ENCODE data around the gene TARS1. TPM values are rescaled to one million over a fixed set of nuclear protein-coding genes. Genes with fewer than 3 reads are reported as not detected.

The TARS1 gene
- total and polyA plus RNA-seq, 2 of the 8 experiments (the other 6 are each of a cell fraction or from before 2014, with no cell fraction given), result 94.4 to 445 TPM

DNA sequence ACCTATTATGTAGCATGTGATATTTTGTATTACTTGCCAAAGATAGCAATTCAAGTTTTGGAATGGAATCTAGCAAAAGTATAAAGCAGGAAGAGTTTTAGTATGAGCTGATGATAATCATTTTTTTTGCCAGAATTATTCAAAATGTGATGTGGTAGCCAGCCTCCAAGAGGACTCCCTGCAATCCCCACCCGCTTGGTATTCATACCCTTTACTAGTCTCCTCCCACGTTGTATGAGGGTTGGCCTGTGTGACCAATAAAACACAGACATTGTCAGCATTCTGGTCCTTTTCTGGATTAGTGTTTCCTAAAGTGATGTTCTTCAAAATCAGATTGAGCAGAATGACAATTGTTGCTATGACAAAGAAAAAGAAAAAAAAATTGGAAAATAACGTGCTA, 63.8 kb downstream of the TARS1 start:
- H3K56ac ChIP-seq (replicated peaks; ENCODE audit: insufficient read length, low read depth, low read length), result no peak overlapping the region
- H3K4me3 ChIP-seq (ENCODE audit: extremely low read depth in 1 of 4, insufficient read depth in 2 of 4, low read depth in 3 of 4, low read length in 4 of 4), result no peak overlapping the region
- H3K27ac ChIP-seq (ENCODE audit: low read depth, low read length), result no peak overlapping the region
- no peak overlapping the region for H3K18ac ChIP-seq (ENCODE audit: extremely low read depth, low read length)
- H3K23me2 ChIP-seq (ENCODE audit: low read depth, low read length), result no peaks in the 10 kb centered on the region
- H3K27me3 ChIP-seq (replicated peaks in 1 of 4; ENCODE audit: control insufficient read depth in 3 of 4, extremely low read depth in 1 of 4, insufficient read depth in 3 of 4, low read length in 3 of 4), result no peaks in the 10 kb centered on the region
- no peak overlapping the region for H2BK12ac ChIP-seq (ENCODE audit: low read depth, low read length)
- H3K4me1 ChIP-seq (replicated peaks in 1 of 4; ENCODE audit: control insufficient read depth in 3 of 4, insufficient read depth in 4 of 4, low read length in 3 of 4), result no peaks in the 10 kb centered on the region
- no peak overlapping the region for H2BK20ac ChIP-seq (ENCODE audit: low read length)
- no peak overlapping the region for H4K5ac ChIP-seq (ENCODE audit: insufficient read length, low read depth, low read length)
- H3K14ac ChIP-seq (ENCODE audit: insufficient read length), result no peak overlapping the region
- no peak overlapping the region for H3K4ac ChIP-seq (replicated peaks; ENCODE audit: insufficient read length, low read depth, low read length)
- no peaks in the 10 kb centered on the region for H3K79me2 ChIP-seq (ENCODE audit: control insufficient read depth in 1 of 2, insufficient read depth in 2 of 2, low read length in 2 of 2)
- no peak overlapping the region for H2BK15ac ChIP-seq (ENCODE audit: low read length)
- 78% methylated on average over 3 of the region's 3 CpGs; no CpG with 5 or more reads in 1 of the 2 experiments for WGBS, 2 experiments (ENCODE audit: extremely low coverage in 1 of 2, insufficient coverage in 1 of 2, insufficient read length in 1 of 2, insufficient replicate concordance in 2 of 2, low coverage in 1 of 2, low lambda C conversion rate in 2 of 2, missing lambda C conversion rate in 1 of 2)
- H2BK5ac ChIP-seq (ENCODE audit: low read depth, low read length), result no peak overlapping the region
- no peak overlapping the region for H3K9ac ChIP-seq (replicated peaks in 1 of 4; ENCODE audit: extremely low read depth in 1 of 4, low read depth in 3 of 4, low read length in 3 of 4)
- no peak overlapping the region for H3K23ac ChIP-seq (ENCODE audit: insufficient read length)
- ChIA-PET CTCF (ENCODE audit: partially characterized antibody) (interaction anchor here (2.2 kb wide), 1 partner anchor 16 kb away, joined by 6 read pairs; no protein-coding TSS in a partner anchor), POLR2A (ENCODE audit: partially characterized antibody) (no interaction called here)
- no peak overlapping the region for H2AK5ac ChIP-seq (ENCODE audit: low read depth, low read length)
- H4K91ac ChIP-seq (replicated peaks; ENCODE audit: insufficient read length, low read length), result no peak overlapping the region
- H3K36me3 ChIP-seq (ENCODE audit: control insufficient read depth in 2 of 4, insufficient read depth in 4 of 4, low read length in 3 of 4), result no peaks in the 10 kb centered on the region
- H3K79me1 ChIP-seq (ENCODE audit: low read depth, low read length), result no peaks in the 10 kb centered on the region
- no peak overlapping the region for H4K8ac ChIP-seq (ENCODE audit: extremely low read depth, insufficient read depth, low read length)
- TF ChIP-seq BRCA1 (IDR thresholded peaks at IDR 0.05; ENCODE audit: low read depth, low read length) (no peak), BCL11A (IDR thresholded peaks at IDR 0.05; ENCODE audit: low read depth in 2 of 2, low read length in 2 of 2) (no peak), TBP (IDR thresholded peaks at IDR 0.05; ENCODE audit: low read depth, low read length) (no peak), TAF1 (IDR thresholded peaks at IDR 0.05; ENCODE audit: low read depth, low read length) (no peak), TCF12 (IDR thresholded peaks at IDR 0.05; ENCODE audit: low read depth, low read length) (no peak), CTBP2 (IDR thresholded peaks at IDR 0.05; ENCODE audit: borderline replicate concordance, insufficient read depth, insufficient read length, low read length) (no peak)
- TF ChIP-seq, protein P1, sequence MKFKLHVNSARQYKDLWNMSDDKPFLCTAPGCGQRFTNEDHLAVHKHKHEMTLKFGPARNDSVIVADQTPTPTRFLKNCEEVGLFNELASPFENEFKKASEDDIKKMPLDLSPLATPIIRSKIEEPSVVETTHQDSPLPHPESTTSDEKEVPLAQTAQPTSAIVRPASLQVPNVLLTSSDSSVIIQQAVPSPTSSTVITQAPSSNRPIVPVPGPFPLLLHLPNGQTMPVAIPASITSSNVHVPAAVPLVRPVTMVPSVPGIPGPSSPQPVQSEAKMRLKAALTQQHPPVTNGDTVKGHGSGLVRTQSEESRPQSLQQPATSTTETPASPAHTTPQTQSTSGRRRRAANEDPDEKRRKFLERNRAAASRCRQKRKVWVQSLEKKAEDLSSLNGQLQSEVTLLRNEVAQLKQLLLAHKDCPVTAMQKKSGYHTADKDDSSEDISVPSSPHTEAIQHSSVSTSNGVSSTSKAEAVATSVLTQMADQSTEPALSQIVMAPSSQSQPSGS (IDR thresholded peaks at IDR 0.05; ENCODE audit: low read length), result no peak
- no peak overlapping the region for H2AFZ ChIP-seq (ENCODE audit: low read length)
- H2BK120ac ChIP-seq (replicated peaks; ENCODE audit: low read depth, low read length), result no peak overlapping the region
- no peak for DNase-seq (ENCODE audit: low read depth in 1 of 2, low spot score in 2 of 2)
- no peaks in the 10 kb centered on the region for H4K20me1 ChIP-seq (replicated peaks in 1 of 2; ENCODE audit: control insufficient read depth in 1 of 2, insufficient read depth in 2 of 2, low read length in 2 of 2)
- H3K4me2 ChIP-seq (ENCODE audit: insufficient read depth in 1 of 2, low read depth in 2 of 2, low read length in 2 of 2), result no peak overlapping the region
- no peak for FAIRE-seq
- no peaks in the 10 kb centered on the region for H3K9me3 ChIP-seq (ENCODE audit: insufficient read depth in 2 of 2, low read depth in 1 of 2, low read length in 1 of 2)
